ENCODE data around the gene TMEM178B.

- TF ChIP-seq CTCF (IDR thresholded peaks at IDR 0.05) = no peak
- no peak for TF ChIP-seq POLR2A (IDR thresholded peaks at IDR 0.05)
These were observed 220.4 kb downstream of the TMEM178B start for GRCh38 chr7:141294143-141294829.
